Measurements from ENCODE around the gene WDR82.

Gene WDR82

DNA sequence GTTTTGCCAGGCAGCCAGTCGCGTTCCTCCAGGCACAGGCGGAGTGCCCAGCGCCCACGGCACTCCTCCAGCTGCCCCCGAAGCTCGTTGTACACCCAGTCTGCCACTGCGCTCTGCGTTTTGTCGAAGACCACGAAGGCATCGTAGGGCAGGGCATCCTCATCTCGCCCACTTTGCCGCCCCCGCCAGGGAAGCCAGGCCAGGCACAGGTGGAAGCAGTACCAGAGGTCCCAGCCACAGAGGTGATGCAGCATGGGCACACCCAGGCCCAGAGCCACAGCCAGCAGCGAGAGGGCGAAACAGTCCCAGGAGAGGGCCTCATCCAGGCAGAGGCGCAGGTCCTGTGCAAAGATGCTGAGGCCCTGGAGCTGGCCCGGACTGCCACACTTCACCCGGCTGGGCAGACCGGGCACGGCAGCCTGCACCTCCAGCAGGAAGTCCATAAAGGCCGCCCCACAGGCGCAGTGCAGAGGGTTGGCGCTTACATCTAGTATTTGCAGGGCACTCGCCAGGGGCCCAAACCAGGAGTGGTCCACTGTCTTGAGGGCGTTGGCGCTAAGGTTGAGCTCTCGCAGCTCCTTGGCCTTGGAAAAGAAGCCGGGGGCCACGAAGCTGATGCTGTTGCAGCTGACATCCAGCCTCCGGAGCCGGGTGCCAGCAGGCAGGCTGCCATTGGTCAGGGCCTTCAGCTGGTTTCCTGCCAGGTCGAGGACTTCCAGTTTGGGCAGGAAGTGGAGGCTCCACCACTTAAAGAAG, 56.7 kb downstream of the WDR82 start:
- peaks cover 41% of the 10 kb centered on the region for H3K79me2 ChIP-seq (ENCODE audit: insufficient read depth, low read length)
- H3K4me1 ChIP-seq (ENCODE audit: insufficient read depth, low read length, poor library complexity, severe bottlenecking): peaks cover 61% of the 10 kb centered on the region
- no peak for TF ChIP-seq CTCF (conservative IDR thresholded peaks at IDR 0.05; ENCODE audit: low read length)
- H3K4me2 ChIP-seq (ENCODE audit: low read depth, low read length, poor library complexity, severe bottlenecking): peak overlapping the region; percentile 92
- no peaks in the 10 kb centered on the region for H3K9me3 ChIP-seq (ENCODE audit: insufficient read depth, low read depth, low read length)
- H3F3A ChIP-seq (ENCODE audit: low read depth): peaks cover 9% of the 10 kb centered on the region; the same call in 1 of the 2 replicates
- no peaks in the 10 kb centered on the region for H3K9me2 ChIP-seq (replicated peaks; ENCODE audit: low read depth, low read length)
- H3K9ac ChIP-seq (ENCODE audit: low read depth, low read length, poor library complexity, severe bottlenecking): peak overlapping the region; percentile 84
- H3K4me3 ChIP-seq (ENCODE audit: low read length, poor library complexity, severe bottlenecking): peak overlapping the region; percentile 80
- H3K27me3 ChIP-seq (ENCODE audit: insufficient read depth, low read length, poor library complexity, severe bottlenecking): no peaks in the 10 kb centered on the region
- H4K20me1 ChIP-seq (ENCODE audit: insufficient read depth, low read length, poor library complexity, severe bottlenecking): no peaks in the 10 kb centered on the region
- H3K36me3 ChIP-seq (ENCODE audit: insufficient read depth, low read length): no peaks in the 10 kb centered on the region
- peak overlapping the region; percentile 76 for H2AFZ ChIP-seq (ENCODE audit: low read length)

DNA sequence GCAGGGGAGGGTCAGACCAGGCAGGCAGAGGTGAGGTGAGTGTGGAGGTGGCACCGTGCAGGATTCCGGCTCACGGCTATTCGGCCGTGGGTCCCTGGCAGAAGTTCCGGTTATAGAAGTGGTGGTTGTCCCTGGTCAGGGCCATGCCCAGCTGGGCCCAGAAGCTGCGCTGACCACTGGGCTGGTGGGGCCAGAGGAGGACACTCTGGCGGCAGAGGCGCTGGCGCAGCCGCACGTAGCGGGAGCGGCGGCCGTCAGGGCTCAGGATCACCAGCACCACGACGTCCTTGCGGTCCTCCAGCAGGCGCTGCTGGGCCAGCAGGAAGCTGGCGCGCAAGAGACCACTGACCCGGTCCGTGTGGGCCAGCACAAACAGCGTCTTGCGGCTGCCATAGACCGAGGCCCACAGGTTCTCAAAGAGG, 57.3 kb downstream of the WDR82 start:
- H4K20me1 ChIP-seq (ENCODE audit: insufficient read depth, low read length, poor library complexity, severe bottlenecking): no peaks in the 10 kb centered on the region
- H3K4me2 ChIP-seq (ENCODE audit: low read depth, low read length, poor library complexity, severe bottlenecking): peak overlapping the region; percentile 92
- no peak overlapping the region for H2AFZ ChIP-seq (ENCODE audit: low read length)
- H3K9me2 ChIP-seq (replicated peaks; ENCODE audit: low read depth, low read length): no peaks in the 10 kb centered on the region
- peaks cover 67% of the 10 kb centered on the region for H3K4me1 ChIP-seq (ENCODE audit: insufficient read depth, low read length, poor library complexity, severe bottlenecking)
- peaks cover 13% of the 10 kb centered on the region; the same call in 1 of the 2 replicates for H3F3A ChIP-seq (ENCODE audit: low read depth)
- H3K27me3 ChIP-seq (ENCODE audit: insufficient read depth, low read length, poor library complexity, severe bottlenecking): no peaks in the 10 kb centered on the region
- H3K79me2 ChIP-seq (ENCODE audit: insufficient read depth, low read length): peaks cover 41% of the 10 kb centered on the region
- H3K36me3 ChIP-seq (ENCODE audit: insufficient read depth, low read length): no peaks in the 10 kb centered on the region
- TF ChIP-seq EZH2phosphoT487 (IDR thresholded peaks at IDR 0.05; ENCODE audit: borderline replicate concordance) (no peak), CTCF (conservative IDR thresholded peaks at IDR 0.05; ENCODE audit: low read length) (no peak)
- peak overlapping the region; percentile 84 for H3K9ac ChIP-seq (ENCODE audit: low read depth, low read length, poor library complexity, severe bottlenecking)
- peak overlapping the region; percentile 80 for H3K4me3 ChIP-seq (ENCODE audit: low read length, poor library complexity, severe bottlenecking)
- no peaks in the 10 kb centered on the region for H3K9me3 ChIP-seq (ENCODE audit: insufficient read depth, low read depth, low read length)

GRCh38 chr3:52220380-52221026, 57.9 kb downstream of the WDR82 start:
- no peaks in the 10 kb centered on the region for H3K27me3 ChIP-seq (ENCODE audit: insufficient read depth, low read length, poor library complexity, severe bottlenecking)
- H4K20me1 ChIP-seq (ENCODE audit: insufficient read depth, low read length, poor library complexity, severe bottlenecking): no peaks in the 10 kb centered on the region
- peaks cover 41% of the 10 kb centered on the region for H3K79me2 ChIP-seq (ENCODE audit: insufficient read depth, low read length)
- H3K4me3 ChIP-seq (ENCODE audit: low read length, poor library complexity, severe bottlenecking): peak overlapping the region; percentile 80
- peak overlapping the region; percentile 84 for H3K9ac ChIP-seq (ENCODE audit: low read depth, low read length, poor library complexity, severe bottlenecking)
- H3K9me2 ChIP-seq (replicated peaks; ENCODE audit: low read depth, low read length): no peaks in the 10 kb centered on the region
- no peak for TF ChIP-seq EZH2phosphoT487 (IDR thresholded peaks at IDR 0.05; ENCODE audit: borderline replicate concordance)
- peak; percentile 93 for TF ChIP-seq CTCF (conservative IDR thresholded peaks at IDR 0.05; ENCODE audit: low read length)
- H2AFZ ChIP-seq (ENCODE audit: low read length): no peak overlapping the region
- peaks cover 13% of the 10 kb centered on the region; the same call in 1 of the 2 replicates for H3F3A ChIP-seq (ENCODE audit: low read depth)
- H3K4me1 ChIP-seq (ENCODE audit: insufficient read depth, low read length, poor library complexity, severe bottlenecking): peaks cover 67% of the 10 kb centered on the region
- peaks cover 2% of the 10 kb centered on the region; the same call in 1 of the 2 replicates for H3K36me3 ChIP-seq (ENCODE audit: insufficient read depth, low read length)
- H3K9me3 ChIP-seq (ENCODE audit: insufficient read depth, low read depth, low read length): no peaks in the 10 kb centered on the region
- H3K4me2 ChIP-seq (ENCODE audit: low read depth, low read length, poor library complexity, severe bottlenecking): peak overlapping the region; percentile 92
